ENCODE data around the gene COA7. TPM values are rescaled to one million over a fixed set of nuclear protein-coding genes. Genes with fewer than 3 reads are reported as not detected.

The COA7 gene
- polyA plus RNA-seq, 1 of the 3 experiments (the other 2 are of a cell fraction), result 9.0 TPM

GRCh38 chr1:52680353-52680752, 17.8 kb downstream of the COA7 start (continued):
- TF ChIP-seq REST (IDR thresholded peaks at IDR 0.05; ENCODE audit: low read depth, low read length) (no peak), FOXJ3 (CRISPR knock-in tag; IDR thresholded peaks at IDR 0.05) (no peak)

- DNase-seq, result no peak
- no peaks in the 10 kb centered on the region for H3F3A ChIP-seq (replicated peaks; ENCODE audit: insufficient read depth)
- no peak overlapping the region for H2AFZ ChIP-seq (ENCODE audit: low read depth)
- POLR2A ChIA-PET, result no interaction called here
- no peaks in the 10 kb centered on the region for H3K27me3 ChIP-seq (ENCODE audit: insufficient read depth)
- H3K9me2 ChIP-seq, result no peaks in the 10 kb centered on the region
- H3K4me3 ChIP-seq (ENCODE audit: low read depth in 2 of 2, low read length in 1 of 2), result no peak overlapping the region
- no peaks in the 10 kb centered on the region for H3K79me2 ChIP-seq (ENCODE audit: insufficient read depth)
- H3K4me2 ChIP-seq, result no peak overlapping the region
- H3K9ac ChIP-seq, result no peak overlapping the region
- peaks cover 3% of the 10 kb centered on the region in 2 experiments; a peak in 1 of 4 replicates for H3K4me1 ChIP-seq (ENCODE audit: control insufficient read depth in 1 of 2, insufficient read depth in 2 of 2, low read depth in 1 of 2, low read length in 1 of 2)
- no peaks in the 10 kb centered on the region for H3K36me3 ChIP-seq (replicated peaks in 1 of 2; ENCODE audit: control insufficient read depth in 1 of 2, insufficient read depth in 2 of 2, low read length in 1 of 2)
- CTCF ChIA-PET, result no interaction called here
- no peaks in the 10 kb centered on the region for H4K20me1 ChIP-seq (ENCODE audit: insufficient read depth)
- no peak overlapping the region for H3K27ac ChIP-seq (ENCODE audit: low read depth in 2 of 2, low read length in 1 of 2)
- TF ChIP-seq POLR2AphosphoS5 (IDR thresholded peaks at IDR 0.05; ENCODE audit: low read depth, low read length), result no peak
- no peak for TF ChIP-seq SIN3A (IDR thresholded peaks at IDR 0.05; ENCODE audit: borderline replicate concordance, low read depth, low read length)
- TF ChIP-seq GABPA (IDR thresholded peaks at IDR 0.05; ENCODE audit: low read depth), result no peak
- TF ChIP-seq TCF12 (IDR thresholded peaks at IDR 0.05), result no peak
- TF ChIP-seq PBX3 (IDR thresholded peaks at IDR 0.05), result no peak
- TF ChIP-seq ZBTB33 (IDR thresholded peaks at IDR 0.05; ENCODE audit: borderline replicate concordance, low read depth), result no peak
- TF ChIP-seq CHD2 (IDR thresholded peaks at IDR 0.05; ENCODE audit: low read length, partially characterized antibody), result no peak
- TF ChIP-seq RCOR1 (IDR thresholded peaks at IDR 0.05; ENCODE audit: low read length), result no peak
- no peak for TF ChIP-seq USF2 (IDR thresholded peaks at IDR 0.05; ENCODE audit: borderline replicate concordance, low read depth, low read length)
- no peak for TF ChIP-seq FOSL2 (IDR thresholded peaks at IDR 0.05; ENCODE audit: borderline replicate concordance, low read depth)
- no peak for TF ChIP-seq RFX5 (IDR thresholded peaks at IDR 0.05; ENCODE audit: low read length)
- TF ChIP-seq ELF1 (IDR thresholded peaks at IDR 0.05), result no peak
- no peak for TF ChIP-seq NFIC (IDR thresholded peaks at IDR 0.05; ENCODE audit: borderline replicate concordance)
- TF ChIP-seq MAX (IDR thresholded peaks at IDR 0.05; ENCODE audit: low read depth), result no peak
- TF ChIP-seq GATA2 (CRISPR knock-in tag; IDR thresholded peaks at IDR 0.05), result no peak
- no peaks in the 10 kb centered on the region for H3K9me3 ChIP-seq
- 89% methylated on average over 5 of the region's 5 CpGs for WGBS (ENCODE audit: low lambda C conversion rate)
Observed at GRCh38 chr1:52679498-52679897, 18.6 kb downstream of the COA7 start.
